ENCODE results near the gene B4GALT5. TPM values are rescaled to one million over a fixed set of nuclear protein-coding genes. Genes with fewer than 3 reads are reported as not detected.

The B4GALT5 gene
- total RNA-seq, 2 experiments from 2014 or later = 28.1 to 30.9 TPM

GRCh38 chr20:49750611-49751396 lies 37.1 kb upstream of the B4GALT5 start:
- DNase-seq (peak; percentile 74), ATAC-seq (peak; percentile 72)
- Mint-ChIP-seq H3K9me3 (ENCODE audit: low read depth) (no peaks in the 10 kb centered on the region), H3K4me1 (peaks cover 14% of the 10 kb centered on the region), H3K27me3 (peaks cover 17% of the 10 kb centered on the region), H3K36me3 (no peaks in the 10 kb centered on the region), H3K4me3 (no peak overlapping the region), H3K27ac (no peak overlapping the region)
- CTCF ChIA-PET = interaction anchor here (1.3 to 1.4 kb wide), 2 partner anchors 11 to 27 kb away, joined by 3 to 4 read pairs; no protein-coding TSS in a partner anchor

GRCh38 chr20:49749625-49750024 lies 35.9 kb upstream of the B4GALT5 start:
- peaks cover 14% of the 10 kb centered on the region for H3K4me1 Mint-ChIP-seq
- H3K4me3 Mint-ChIP-seq = no peak overlapping the region
- CTCF ChIA-PET = interaction anchor here (0.7 kb wide), 3 partner anchors 27 to 507 kb away, joined by 3 to 4 read pairs (median 4); no protein-coding TSS in a partner anchor
- peaks cover 16% of the 10 kb centered on the region for H3K27me3 Mint-ChIP-seq
- no peaks in the 10 kb centered on the region for H3K36me3 Mint-ChIP-seq
- no peaks in the 10 kb centered on the region for H3K9me3 Mint-ChIP-seq (ENCODE audit: low read depth)
- DNase-seq (no peak), ATAC-seq (no peak)
- H3K27ac Mint-ChIP-seq = no peak overlapping the region

GRCh38 chr20:49748525-49748838 lies 34.8 kb upstream of the B4GALT5 start:
- H3K9me3 Mint-ChIP-seq (ENCODE audit: low read depth) = no peaks in the 10 kb centered on the region
- no peaks in the 10 kb centered on the region for H3K36me3 Mint-ChIP-seq
- no peak overlapping the region for H3K27ac Mint-ChIP-seq
- ATAC-seq (no peak), DNase-seq (no peak)
- CTCF ChIA-PET = no interaction called here
- H3K4me3 Mint-ChIP-seq = no peak overlapping the region
- peaks cover 14% of the 10 kb centered on the region for H3K4me1 Mint-ChIP-seq
- peaks cover 11% of the 10 kb centered on the region for H3K27me3 Mint-ChIP-seq

GRCh38 chr20:49747707-49748524 lies 34.2 kb upstream of the B4GALT5 start:
- H3K9me3 Mint-ChIP-seq (ENCODE audit: low read depth) = no peaks in the 10 kb centered on the region
- peaks cover 13% of the 10 kb centered on the region for H3K27me3 Mint-ChIP-seq
- CTCF ChIA-PET = no interaction called here
- DNase-seq = no peak
- H3K36me3 Mint-ChIP-seq = no peaks in the 10 kb centered on the region
- H3K27ac Mint-ChIP-seq = no peak overlapping the region
- no peak overlapping the region for H3K4me3 Mint-ChIP-seq
- peaks cover 14% of the 10 kb centered on the region for H3K4me1 Mint-ChIP-seq
- ATAC-seq = no peak

- no peaks in the 10 kb centered on the region for H3K36me3 Mint-ChIP-seq
These were observed 29.3 kb upstream of the B4GALT5 start for GRCh38 chr20:49742948-49743347.

GRCh38 chr20:49741977-49742376 lies 28.3 kb upstream of the B4GALT5 start:
- peaks cover 7% of the 10 kb centered on the region for H3K27me3 Mint-ChIP-seq
- peaks cover 3% of the 10 kb centered on the region for H3K4me1 Mint-ChIP-seq
- CTCF ChIA-PET = interaction anchor here (1.2 kb wide), 1 partner anchor 17 kb away, joined by 3 read pairs; no protein-coding TSS in a partner anchor
- ATAC-seq (no peak), DNase-seq (no peak)
- H3K36me3 Mint-ChIP-seq = no peaks in the 10 kb centered on the region
- no peak overlapping the region for H3K4me3 Mint-ChIP-seq
- no peaks in the 10 kb centered on the region for H3K9me3 Mint-ChIP-seq (ENCODE audit: low read depth)
- no peak overlapping the region for H3K27ac Mint-ChIP-seq

More at GRCh38 chr20:49742948-49743347, 29.3 kb upstream of the B4GALT5 start:
- CTCF ChIA-PET = no interaction called here
- Mint-ChIP-seq H3K27ac (no peak overlapping the region), H3K4me1 (no peaks in the 10 kb centered on the region), H3K9me3 (ENCODE audit: low read depth) (no peaks in the 10 kb centered on the region), H3K4me3 (no peak overlapping the region), H3K27me3 (peaks cover 7% of the 10 kb centered on the region)
- ATAC-seq = no peak
- DNase-seq = no peak

- DNase-seq (no peak), ATAC-seq (no peak)
- Mint-ChIP-seq H3K27ac (no peak overlapping the region), H3K27me3 (peaks cover 5% of the 10 kb centered on the region), H3K4me1 (peaks cover 3% of the 10 kb centered on the region), H3K9me3 (ENCODE audit: low read depth) (no peaks in the 10 kb centered on the region), H3K36me3 (no peaks in the 10 kb centered on the region), H3K4me3 (no peak overlapping the region)
- CTCF ChIA-PET = interaction anchor here (1.2 kb wide), 1 partner anchor 18 kb away, joined by 3 read pairs; no protein-coding TSS in a partner anchor
These were observed 27.1 kb upstream of the B4GALT5 start for GRCh38 chr20:49740807-49741206.

GRCh38 chr20:49739042-49739441 lies 25.4 kb upstream of the B4GALT5 start:
- Mint-ChIP-seq H3K4me3 (no peak overlapping the region), H3K27me3 (peaks cover 5% of the 10 kb centered on the region), H3K27ac (no peak overlapping the region), H3K36me3 (no peaks in the 10 kb centered on the region), H3K4me1 (peaks cover 3% of the 10 kb centered on the region), H3K9me3 (ENCODE audit: low read depth) (no peaks in the 10 kb centered on the region)
- no peak for DNase-seq
- CTCF ChIA-PET = interaction anchor here (1.4 kb wide), 1 partner anchor 12 kb away, joined by 4 read pairs; no protein-coding TSS in a partner anchor
- no peak for ATAC-seq

GRCh38 chr20:49737260-49737659 lies 23.6 kb upstream of the B4GALT5 start:
- H3K36me3 Mint-ChIP-seq = no peaks in the 10 kb centered on the region
- CTCF ChIA-PET = no interaction called here

GRCh38 chr20:49729780-49730179 lies 16.1 kb upstream of the B4GALT5 start:
- H3K27ac Mint-ChIP-seq = no peak overlapping the region
- no peaks in the 10 kb centered on the region for H3K36me3 Mint-ChIP-seq
- no peak for ATAC-seq
- H3K4me3 Mint-ChIP-seq = no peak overlapping the region
- peaks cover 6% of the 10 kb centered on the region for H3K27me3 Mint-ChIP-seq
- DNase-seq = no peak
- peaks cover 9% of the 10 kb centered on the region for H3K4me1 Mint-ChIP-seq
- CTCF ChIA-PET = no interaction called here
- H3K9me3 Mint-ChIP-seq (ENCODE audit: low read depth) = no peaks in the 10 kb centered on the region

More at GRCh38 chr20:49737260-49737659, 23.6 kb upstream of the B4GALT5 start:
- ATAC-seq = no peak
- Mint-ChIP-seq H3K27ac (no peak overlapping the region), H3K27me3 (peaks cover 9% of the 10 kb centered on the region), H3K9me3 (ENCODE audit: low read depth) (no peaks in the 10 kb centered on the region), H3K4me3 (no peak overlapping the region), H3K4me1 (peaks cover 3% of the 10 kb centered on the region)
- no peak for DNase-seq

GRCh38 chr20:49727894-49728885 lies 14.5 kb upstream of the B4GALT5 start:
- no peaks in the 10 kb centered on the region for H3K9me3 Mint-ChIP-seq (ENCODE audit: low read depth)
- DNase-seq (no peak), ATAC-seq (no peak)
- H3K36me3 Mint-ChIP-seq = no peaks in the 10 kb centered on the region
- no peak overlapping the region for H3K4me3 Mint-ChIP-seq
- no peak overlapping the region for H3K27ac Mint-ChIP-seq
- peaks cover 4% of the 10 kb centered on the region for H3K27me3 Mint-ChIP-seq
- H3K4me1 Mint-ChIP-seq = peaks cover 11% of the 10 kb centered on the region
- CTCF ChIA-PET = no interaction called here

- Mint-ChIP-seq H3K4me1 (peaks cover 11% of the 10 kb centered on the region), H3K27ac (no peak overlapping the region), H3K4me3 (no peak overlapping the region), H3K27me3 (no peaks in the 10 kb centered on the region), H3K36me3 (no peaks in the 10 kb centered on the region), H3K9me3 (ENCODE audit: low read depth) (no peaks in the 10 kb centered on the region)
- CTCF ChIA-PET = no interaction called here
- ATAC-seq (no peak), DNase-seq (no peak)
These were observed 13.8 kb upstream of the B4GALT5 start for GRCh38 chr20:49727478-49727877.

GRCh38 chr20:49725694-49726093 lies 12.0 kb upstream of the B4GALT5 start:
- CTCF ChIA-PET = no interaction called here
- Mint-ChIP-seq H3K4me3 (no peak overlapping the region), H3K4me1 (peaks cover 11% of the 10 kb centered on the region)

More at GRCh38 chr20:49725694-49726093, 12.0 kb upstream of the B4GALT5 start:
- H3K27ac Mint-ChIP-seq = no peak overlapping the region
- no peaks in the 10 kb centered on the region for H3K9me3 Mint-ChIP-seq (ENCODE audit: low read depth)
- DNase-seq (no peak), ATAC-seq (no peak)
- no peaks in the 10 kb centered on the region for H3K36me3 Mint-ChIP-seq
- no peaks in the 10 kb centered on the region for H3K27me3 Mint-ChIP-seq
